Measurements from ENCODE around the gene MYO15A.

MYO15A gene

GRCh38 chr17:18187226-18187625, 78.7 kb downstream of the MYO15A start:
- POLR2A ChIA-PET: no interaction called here
- H3K4me3 ChIP-seq (ENCODE audit: low read depth, low read length): peak overlapping the region; percentile 59
- no peaks in the 10 kb centered on the region for H3K9me3 ChIP-seq (ENCODE audit: control insufficient read depth, insufficient read depth, low read depth, low read length)
- CTCF ChIA-PET: no interaction called here
- peak overlapping the region; percentile 17 for H3K27ac ChIP-seq (ENCODE audit: extremely low read depth, low read depth, low read length)
- peaks cover 38% of the 10 kb centered on the region for H3K4me1 ChIP-seq (ENCODE audit: control insufficient read depth, insufficient read depth, low read length)
- peaks cover 28 to 69% of the 10 kb centered on the region in 2 experiments for H3K36me3 ChIP-seq (ENCODE audit: control insufficient read depth in 2 of 2, insufficient read depth in 1 of 2, low read length in 2 of 2)
- TF ChIP-seq, protein P1, sequence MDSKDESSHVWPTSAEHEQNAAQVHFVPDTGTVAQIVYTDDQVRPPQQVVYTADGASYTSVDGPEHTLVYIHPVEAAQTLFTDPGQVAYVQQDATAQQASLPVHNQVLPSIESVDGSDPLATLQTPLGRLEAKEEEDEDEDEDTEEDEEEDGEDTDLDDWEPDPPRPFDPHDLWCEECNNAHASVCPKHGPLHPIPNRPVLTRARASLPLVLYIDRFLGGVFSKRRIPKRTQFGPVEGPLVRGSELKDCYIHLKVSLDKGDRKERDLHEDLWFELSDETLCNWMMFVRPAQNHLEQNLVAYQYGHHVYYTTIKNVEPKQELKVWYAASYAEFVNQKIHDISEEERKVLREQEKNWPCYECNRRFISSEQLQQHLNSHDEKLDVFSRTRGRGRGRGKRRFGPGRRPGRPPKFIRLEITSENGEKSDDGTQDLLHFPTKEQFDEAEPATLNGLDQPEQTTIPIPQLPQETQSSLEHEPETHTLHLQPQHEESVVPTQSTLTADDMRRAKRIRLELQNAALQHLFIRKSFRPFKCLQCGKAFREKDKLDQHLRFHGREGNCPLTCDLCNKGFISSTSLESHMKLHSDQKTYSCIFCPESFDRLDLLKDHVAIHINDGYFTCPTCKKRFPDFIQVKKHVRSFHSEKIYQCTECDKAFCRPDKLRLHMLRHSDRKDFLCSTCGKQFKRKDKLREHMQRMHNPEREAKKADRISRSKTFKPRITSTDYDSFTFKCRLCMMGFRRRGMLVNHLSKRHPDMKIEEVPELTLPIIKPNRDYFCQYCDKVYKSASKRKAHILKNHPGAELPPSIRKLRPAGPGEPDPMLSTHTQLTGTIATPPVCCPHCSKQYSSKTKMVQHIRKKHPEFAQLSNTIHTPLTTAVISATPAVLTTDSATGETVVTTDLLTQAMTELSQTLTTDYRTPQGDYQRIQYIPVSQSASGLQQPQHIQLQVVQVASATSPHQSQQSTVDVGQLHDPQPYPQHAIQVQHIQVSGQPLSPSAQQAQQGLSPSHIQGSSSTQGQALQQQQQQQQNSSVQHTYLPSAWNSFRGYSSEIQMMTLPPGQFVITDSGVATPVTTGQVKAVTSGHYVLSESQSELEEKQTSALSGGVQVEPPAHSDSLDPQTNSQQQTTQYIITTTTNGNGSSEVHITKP (tag by site-specific recombination; IDR thresholded peaks at IDR 0.05): peak; percentile 37; the same call in 1 of the 2 replicates
- TF ChIP-seq KLF10 (tag by site-specific recombination; IDR thresholded peaks at IDR 0.05) (no peak), OSR2 (tag by site-specific recombination; IDR thresholded peaks at IDR 0.05) (peak; percentile 54), ZNF175 (tag by site-specific recombination; IDR thresholded peaks at IDR 0.05) (no peak), GLIS1 (tag by site-specific recombination; IDR thresholded peaks at IDR 0.05) (peak; percentile 7; the same call in 1 of the 2 replicates), PRDM1 (tag by site-specific recombination; IDR thresholded peaks at IDR 0.05) (peak; percentile 49; the same call in 1 of the 2 replicates), ZNF433 (tag by site-specific recombination; IDR thresholded peaks at IDR 0.05; ENCODE audit: low read depth) (no peak)

- H3K4me3 ChIP-seq (ENCODE audit: low read depth, low read length): no peak overlapping the region; the same call in 1 of the 2 replicates
- CTCF ChIA-PET: interaction anchor here (1.1 to 1.2 kb wide), 2 partner anchors 15 to 46 kb away, joined by 3 read pairs; no protein-coding TSS in a partner anchor
- H3K4me1 ChIP-seq (ENCODE audit: control insufficient read depth, insufficient read depth, low read length): peaks cover 35% of the 10 kb centered on the region
- no peaks in the 10 kb centered on the region for H3K9me3 ChIP-seq (ENCODE audit: control insufficient read depth, insufficient read depth, low read depth, low read length)
- 0 out of 2 replicates have a peak overlapping the region, but pooled peaks have one; percentile 32 for H3K27ac ChIP-seq (ENCODE audit: extremely low read depth, low read depth, low read length)
- POLR2A ChIA-PET: no interaction called here
- H3K36me3 ChIP-seq (ENCODE audit: control insufficient read depth in 2 of 2, insufficient read depth in 1 of 2, low read length in 2 of 2): peaks cover 36 to 77% of the 10 kb centered on the region in 2 experiments
- TF ChIP-seq HOXC10 (CRISPR knock-in tag; IDR thresholded peaks at IDR 0.05) (no peak), OSR2 (tag by site-specific recombination; IDR thresholded peaks at IDR 0.05) (peak; percentile 32; the same call in 1 of the 2 replicates)
- TF ChIP-seq, protein P1 (tag by site-specific recombination; IDR thresholded peaks at IDR 0.05): peak; percentile 83
- TF ChIP-seq, protein P2, sequence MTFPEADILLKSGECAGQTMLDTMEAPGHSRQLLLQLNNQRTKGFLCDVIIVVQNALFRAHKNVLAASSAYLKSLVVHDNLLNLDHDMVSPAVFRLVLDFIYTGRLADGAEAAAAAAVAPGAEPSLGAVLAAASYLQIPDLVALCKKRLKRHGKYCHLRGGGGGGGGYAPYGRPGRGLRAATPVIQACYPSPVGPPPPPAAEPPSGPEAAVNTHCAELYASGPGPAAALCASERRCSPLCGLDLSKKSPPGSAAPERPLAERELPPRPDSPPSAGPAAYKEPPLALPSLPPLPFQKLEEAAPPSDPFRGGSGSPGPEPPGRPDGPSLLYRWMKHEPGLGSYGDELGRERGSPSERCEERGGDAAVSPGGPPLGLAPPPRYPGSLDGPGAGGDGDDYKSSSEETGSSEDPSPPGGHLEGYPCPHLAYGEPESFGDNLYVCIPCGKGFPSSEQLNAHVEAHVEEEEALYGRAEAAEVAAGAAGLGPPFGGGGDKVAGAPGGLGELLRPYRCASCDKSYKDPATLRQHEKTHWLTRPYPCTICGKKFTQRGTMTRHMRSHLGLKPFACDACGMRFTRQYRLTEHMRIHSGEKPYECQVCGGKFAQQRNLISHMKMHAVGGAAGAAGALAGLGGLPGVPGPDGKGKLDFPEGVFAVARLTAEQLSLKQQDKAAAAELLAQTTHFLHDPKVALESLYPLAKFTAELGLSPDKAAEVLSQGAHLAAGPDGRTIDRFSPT (tag by site-specific recombination; IDR thresholded peaks at IDR 0.05): 0 out of 2 replicates have a peak, but pooled peaks have one; percentile 19
These were observed 79.5 kb downstream of the MYO15A start for GRCh38 chr17:18187821-18188761.

Measured in HEK293 (cell line).